Measurements from ENCODE around the gene D2HGDH.

GRCh38 chr2:241729868-241730267 is 4.6 kb upstream of the D2HGDH start:
- TF ChIP-seq CTCF (IDR thresholded peaks at IDR 0.05) (no peak), POLR2A (IDR thresholded peaks at IDR 0.05) (no peak)

Data from uterus (tissue), 2 donors.